ENCODE data around the gene KRTAP7-1.

Gene KRTAP7-1, protein sequence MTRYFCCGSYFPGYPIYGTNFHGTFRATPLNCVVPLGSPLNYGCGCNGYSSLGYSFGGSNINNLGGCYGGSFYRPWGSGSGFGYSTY

DNA sequence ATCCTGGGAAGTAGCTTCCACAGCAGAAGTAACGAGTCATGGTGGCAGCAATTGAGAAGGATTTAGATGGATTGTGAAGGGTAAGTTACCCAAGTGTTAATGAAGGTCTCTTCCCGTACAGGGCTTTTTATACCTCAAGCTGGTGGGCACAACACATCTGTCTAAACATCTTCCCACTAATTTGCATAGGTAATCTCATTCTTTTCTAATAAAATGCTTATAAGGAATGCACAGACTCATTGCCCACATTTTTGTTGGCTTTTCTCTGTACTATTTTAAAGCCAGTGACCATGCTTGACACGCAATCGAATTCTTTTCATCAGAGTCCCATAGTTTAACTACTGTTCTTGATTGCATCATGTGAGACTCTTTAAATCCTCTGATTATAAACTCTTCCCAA is at the start of gene KRTAP7-1:
Gene KRTAP7-1 (minus strand): TSS at position 101 of the 400 bp plus-strand sequence. CDS start 61 bp downstream, at position 40.
- FAIRE-seq = no peak

DNA sequence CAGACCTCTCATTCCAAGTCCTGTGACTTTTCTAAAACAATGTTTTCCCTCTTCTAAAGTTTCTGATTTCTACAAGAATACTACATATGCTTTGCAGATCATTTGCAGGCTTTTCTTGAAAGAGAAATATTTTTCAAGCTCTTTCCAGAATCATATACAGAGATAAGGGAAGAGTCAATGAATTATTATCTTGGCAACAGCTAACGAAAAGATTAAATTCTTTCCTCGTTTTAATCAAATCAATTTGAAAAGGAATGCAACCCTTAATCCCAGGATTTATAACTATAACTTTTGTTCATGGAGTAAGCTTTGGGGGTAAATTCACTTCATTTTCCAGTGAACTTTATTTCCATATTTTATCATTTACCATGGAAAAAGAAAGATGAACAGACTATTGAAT is 45.0 kb upstream of the KRTAP7-1 start:
- FAIRE-seq = no peak

DNA sequence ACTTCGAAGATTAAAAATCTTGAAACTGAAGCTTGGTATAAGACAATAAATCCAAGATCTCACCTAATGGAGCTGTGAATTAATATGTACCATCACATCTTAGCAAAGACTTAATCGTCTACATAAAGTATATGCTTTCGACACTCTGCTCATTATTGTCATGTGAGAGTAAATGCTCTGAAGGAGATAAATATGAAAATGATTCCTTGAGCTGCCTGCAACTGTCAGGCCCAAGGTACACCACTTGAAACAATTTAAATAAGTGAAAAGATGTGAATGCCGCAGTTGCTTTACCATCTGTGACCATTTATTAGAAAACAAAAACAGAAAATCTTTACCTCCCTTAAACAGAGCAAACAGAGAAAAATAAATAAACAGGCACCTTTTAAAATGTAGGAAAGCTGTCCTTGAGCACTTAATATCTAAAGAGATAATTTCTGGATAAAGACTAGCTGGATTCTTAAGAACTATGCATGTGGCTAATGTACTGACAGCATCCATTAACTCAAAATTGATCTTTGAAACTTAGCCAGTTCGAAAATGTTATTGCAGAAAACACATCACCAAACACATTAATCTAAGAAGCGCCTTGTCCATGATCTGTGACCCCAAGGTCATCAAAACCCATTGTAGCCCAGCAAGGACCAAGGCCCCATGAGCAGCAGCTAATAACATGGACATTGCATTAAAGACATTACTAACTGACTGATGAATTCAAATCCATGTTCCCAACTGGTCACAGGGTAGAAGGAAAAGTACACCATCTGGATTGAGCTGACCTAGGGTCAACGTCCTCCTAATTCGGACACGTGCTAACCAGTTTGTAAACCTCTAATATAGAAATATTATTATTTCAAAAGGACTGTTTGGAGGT is 18.3 kb upstream of the KRTAP7-1 start:
- no peak for FAIRE-seq

DNA sequence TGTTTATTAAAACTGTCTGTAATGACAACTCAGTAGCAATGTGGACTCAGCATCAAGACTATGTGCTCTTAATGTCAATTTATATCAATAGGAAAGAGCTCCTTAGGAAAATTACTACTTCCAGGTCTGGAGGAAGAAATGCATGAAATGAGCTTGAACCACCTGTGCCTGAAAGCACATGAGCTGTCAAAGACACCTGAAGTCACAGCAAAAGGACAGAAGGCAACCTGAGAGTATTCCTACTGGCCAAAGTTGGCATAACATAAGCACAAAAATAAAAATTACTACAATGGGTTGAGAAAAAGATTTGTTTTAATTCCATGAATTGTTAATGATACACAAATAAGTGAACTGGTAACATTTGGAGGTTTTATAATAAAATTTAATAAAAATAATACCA is 13.4 kb upstream of the KRTAP7-1 start:
- no peak for FAIRE-seq

DNA sequence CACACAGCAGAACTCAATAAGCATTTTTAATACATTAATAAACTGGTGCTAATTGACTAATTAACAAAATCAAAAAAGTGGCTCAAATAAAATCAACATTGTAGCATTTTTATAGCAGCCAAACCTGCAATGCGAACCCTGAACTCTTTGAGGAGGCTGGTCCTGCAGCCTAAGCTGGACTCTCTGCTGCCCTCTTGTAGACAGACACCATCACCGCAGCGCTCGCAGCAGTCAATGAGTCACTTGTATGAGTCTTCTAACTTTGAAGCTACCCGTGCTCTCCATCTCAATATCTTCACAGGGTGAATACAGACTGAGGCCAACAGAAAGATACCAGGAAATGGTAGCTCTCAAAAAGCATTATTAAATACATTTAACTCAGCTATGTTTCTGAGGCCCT is 9.7 kb upstream of the KRTAP7-1 start:
- no peak for FAIRE-seq

DNA sequence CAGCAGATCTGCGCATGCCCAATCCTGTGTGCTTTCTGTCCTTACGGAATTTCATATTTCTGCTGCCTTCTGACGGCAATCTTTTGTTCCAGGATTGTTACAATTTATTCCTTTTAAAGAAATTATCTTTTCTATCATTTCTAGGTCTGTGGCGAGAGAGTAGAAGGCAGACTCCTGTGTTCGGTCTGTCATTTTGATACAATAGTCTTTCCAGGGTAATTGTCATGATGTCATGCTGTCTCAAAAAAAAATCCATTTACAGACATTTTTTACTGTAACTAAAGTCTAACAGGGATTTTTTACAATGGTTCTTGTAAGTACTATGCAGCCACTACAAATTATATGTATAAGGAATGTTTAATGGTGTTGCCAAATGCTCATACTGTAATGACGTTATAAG is 9.0 kb upstream of the KRTAP7-1 start:
- FAIRE-seq = no peak

DNA sequence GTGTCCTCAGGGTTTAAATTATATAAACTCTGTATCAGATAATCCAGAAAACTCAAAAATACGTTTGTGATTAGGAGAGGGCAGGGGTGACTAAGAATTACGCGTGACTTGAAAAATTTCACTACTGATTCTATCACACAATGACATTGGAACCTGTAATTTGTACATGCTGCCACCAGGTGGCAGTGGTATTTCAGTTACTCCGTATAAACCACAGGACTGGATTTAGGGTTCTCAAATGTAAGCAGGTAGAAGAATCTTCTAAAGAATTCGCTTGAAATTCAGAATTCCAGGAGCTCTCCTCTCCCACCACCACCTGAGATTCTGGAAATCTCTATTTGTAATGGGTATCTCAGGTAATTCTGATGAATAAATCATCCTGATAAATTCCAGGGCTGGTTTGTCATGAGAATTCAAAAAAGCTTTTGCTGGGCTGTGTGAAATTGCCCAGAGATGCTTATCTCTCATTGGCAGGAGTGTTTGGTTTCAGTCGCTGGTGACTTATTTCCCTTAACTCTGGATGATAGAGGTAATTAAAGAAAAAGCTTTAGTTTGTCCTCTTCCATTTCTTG is 1.7 kb upstream of the KRTAP7-1 start:
- no peak for FAIRE-seq

DNA sequence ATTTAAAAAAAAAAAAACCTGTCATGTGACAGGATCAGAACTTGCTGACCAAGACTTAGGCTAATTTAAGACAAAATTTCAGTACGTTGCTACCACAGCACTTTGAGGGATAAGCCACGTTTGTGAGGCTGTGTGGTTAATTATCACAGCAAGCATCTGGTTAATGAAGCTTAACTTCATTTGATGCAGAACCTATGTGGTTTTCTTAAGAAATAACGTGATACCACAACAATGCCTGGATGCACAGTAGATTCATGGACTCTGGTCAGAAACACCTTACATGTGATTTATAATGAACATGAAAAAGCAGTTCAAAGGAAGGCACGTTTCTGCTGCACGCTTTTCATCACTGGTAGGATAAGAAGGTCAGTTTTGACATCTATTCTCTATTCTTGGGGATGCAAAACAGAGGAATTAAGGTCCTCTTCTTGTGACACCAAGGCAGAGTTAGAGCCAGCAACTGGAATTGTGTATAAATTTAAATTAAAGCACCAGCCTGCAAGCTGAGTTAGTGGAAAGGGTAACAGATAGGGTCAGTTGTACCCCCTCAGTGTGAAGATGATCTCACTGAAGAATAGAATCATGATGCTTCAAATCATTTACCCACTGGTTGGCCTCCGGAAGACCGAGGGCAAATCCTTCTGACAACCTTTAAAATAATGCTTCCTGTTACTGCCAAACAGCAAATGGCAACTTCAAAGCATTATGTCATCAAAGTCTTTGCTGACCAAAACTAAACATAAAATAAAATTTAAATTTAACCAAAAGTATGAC is 10.5 kb downstream of the KRTAP7-1 start:
- FAIRE-seq = no peak

DNA sequence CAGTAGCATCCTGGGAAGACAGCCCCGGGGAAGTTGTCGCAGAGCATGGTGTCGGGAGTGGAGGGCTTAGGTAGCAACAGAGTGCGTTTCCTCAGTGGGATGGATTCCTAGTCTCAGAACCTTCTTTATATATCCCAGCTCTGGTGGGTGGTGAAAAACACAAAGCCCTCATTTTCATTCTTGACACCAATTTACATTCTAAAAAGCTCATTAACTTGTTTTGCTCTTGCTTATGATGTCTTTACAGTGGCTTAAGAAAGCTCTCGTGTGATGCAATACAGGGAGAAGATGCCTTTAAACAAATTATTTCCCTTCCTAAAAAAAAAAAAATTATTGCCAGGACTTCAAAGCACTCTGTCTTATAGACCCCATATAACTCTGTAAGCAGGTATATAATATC is 16.4 kb downstream of the KRTAP7-1 start, which contains the start of gene KRTAP8-1:
Gene KRTAP8-1 (minus strand): TSS at position 101 of the 400 bp plus-strand sequence. CDS start 54 bp downstream, at position 47.
- no peak for FAIRE-seq

DNA sequence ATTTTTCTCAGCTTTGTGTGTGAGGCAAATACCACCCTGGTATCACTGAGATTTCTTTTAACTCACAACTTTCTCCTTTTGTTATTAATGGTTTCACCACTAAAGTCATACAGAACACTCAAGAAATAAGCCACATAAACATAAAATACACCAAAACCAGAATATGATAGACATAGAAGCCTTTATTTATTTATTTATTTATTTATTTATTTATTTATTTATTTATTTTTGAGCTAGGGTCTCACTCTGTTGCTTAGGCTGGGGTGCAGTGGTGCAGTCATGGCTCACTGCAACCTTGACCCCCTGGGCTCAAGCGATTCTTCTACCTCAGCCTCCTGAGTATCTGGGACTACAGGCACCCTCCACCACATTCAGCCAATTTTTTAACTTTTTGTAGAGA is 29.0 kb downstream of the KRTAP7-1 start:
- no peak for FAIRE-seq

DNA sequence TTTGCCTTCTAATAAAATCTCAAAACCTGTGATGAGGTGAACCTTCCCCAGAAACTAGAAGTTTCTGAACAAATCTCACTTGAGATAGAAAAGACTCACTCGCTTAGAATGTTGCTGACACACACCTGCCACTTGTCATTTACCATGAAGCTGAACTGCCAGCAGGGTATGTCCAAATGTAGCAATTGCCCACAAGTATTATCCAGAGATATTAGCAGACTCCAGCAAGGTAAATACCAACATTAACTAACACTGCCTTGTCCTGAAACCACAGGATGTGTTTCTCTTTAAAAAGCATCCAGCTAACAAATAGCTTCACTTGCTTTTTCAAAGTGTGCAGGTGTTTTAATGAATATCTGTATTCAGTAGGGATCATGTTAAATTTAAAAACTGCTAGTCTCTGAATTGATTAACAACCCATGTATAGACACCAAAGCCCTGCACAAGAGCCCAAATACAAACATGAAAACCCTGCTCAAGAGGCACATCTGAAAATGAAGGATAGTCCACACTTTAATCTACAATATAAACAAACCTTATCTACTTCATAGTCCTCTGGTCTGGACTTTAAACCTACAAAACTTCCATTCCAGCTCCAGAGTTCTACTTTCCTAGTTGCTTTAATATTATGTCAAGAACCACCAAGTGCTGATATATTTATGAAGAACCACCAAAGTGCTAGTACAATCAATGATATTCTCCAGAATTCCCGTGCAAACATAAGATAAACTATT is 35.8 kb downstream of the KRTAP7-1 start:
- FAIRE-seq = no peak

DNA sequence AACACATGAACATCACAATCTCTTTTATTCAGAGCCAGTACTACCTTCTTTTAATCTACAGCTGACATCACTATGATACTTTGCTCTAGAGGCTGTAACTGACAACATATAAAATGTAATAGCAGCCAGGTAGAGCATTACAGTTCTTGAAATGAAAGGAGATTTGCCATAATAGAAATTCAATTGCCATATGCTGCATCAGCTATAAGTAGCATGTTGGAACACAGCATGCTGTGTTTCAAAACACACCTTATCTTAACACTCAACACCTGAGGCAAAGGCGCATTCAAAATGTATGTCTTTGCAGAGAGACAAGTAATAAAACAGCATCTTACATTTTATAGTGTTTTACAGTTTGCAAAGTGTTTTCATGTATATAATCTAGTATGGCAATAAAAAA is 50.3 kb downstream of the KRTAP7-1 start:
- no peak for FAIRE-seq
